ENCODE data around the gene DENND2A. TPM values are rescaled to one million over a fixed set of nuclear protein-coding genes. Genes with fewer than 3 reads are reported as not detected.

The DENND2A gene
- total and polyA plus RNA-seq, 8 donors: 9.3 to 47.2 (median 37.6) TPM

DNA sequence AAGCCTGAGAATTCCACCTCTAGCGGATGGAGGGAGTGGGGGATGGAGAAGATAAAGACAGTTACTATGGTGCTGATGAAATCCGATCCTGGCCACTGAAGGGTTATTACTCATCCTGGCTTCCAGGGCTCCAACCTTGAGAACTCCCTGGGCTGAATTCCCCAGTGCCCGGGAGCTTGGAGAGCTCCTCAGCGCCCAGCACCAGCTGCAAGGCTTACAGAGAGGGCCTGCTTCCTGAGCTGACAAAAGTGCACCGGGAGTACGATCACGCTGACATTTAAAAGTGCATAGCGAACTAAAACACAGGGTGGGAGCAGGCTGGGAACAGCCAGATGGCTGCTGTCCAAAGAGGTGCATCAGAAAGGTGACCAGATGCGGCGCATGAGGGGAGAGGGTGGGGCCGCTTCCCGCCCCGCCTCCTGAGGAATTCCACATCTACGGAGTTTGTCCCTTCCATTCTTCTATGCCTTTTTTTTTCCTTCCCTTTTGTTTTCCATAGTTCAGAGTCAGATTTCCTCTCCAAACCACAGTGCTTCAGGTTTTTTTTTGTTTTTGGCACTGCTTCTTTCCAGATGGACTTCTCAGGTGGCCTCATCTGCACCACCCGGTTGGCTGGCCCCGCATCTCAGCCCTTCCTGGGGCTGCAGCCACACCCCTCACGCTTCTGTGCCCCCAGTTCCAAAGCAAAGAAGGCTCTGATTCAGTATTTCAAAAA is 98.9 kb downstream of the DENND2A start:
- peaks cover 5 to 10% of the 10 kb centered on the region in 2 donors for H3K4me1 ChIP-seq
- TF ChIP-seq, protein P1, sequence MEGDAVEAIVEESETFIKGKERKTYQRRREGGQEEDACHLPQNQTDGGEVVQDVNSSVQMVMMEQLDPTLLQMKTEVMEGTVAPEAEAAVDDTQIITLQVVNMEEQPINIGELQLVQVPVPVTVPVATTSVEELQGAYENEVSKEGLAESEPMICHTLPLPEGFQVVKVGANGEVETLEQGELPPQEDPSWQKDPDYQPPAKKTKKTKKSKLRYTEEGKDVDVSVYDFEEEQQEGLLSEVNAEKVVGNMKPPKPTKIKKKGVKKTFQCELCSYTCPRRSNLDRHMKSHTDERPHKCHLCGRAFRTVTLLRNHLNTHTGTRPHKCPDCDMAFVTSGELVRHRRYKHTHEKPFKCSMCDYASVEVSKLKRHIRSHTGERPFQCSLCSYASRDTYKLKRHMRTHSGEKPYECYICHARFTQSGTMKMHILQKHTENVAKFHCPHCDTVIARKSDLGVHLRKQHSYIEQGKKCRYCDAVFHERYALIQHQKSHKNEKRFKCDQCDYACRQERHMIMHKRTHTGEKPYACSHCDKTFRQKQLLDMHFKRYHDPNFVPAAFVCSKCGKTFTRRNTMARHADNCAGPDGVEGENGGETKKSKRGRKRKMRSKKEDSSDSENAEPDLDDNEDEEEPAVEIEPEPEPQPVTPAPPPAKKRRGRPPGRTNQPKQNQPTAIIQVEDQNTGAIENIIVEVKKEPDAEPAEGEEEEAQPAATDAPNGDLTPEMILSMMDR (IDR thresholded peaks at IDR 0.05): no peak
- intact Hi-C loops (cut with DNase I): no loop called here
- peak; percentile 59 for ATAC-seq
- no peaks in the 10 kb centered on the region for H3K36me3 ChIP-seq
- H3K9me3 ChIP-seq: no peaks in the 10 kb centered on the region
- peak overlapping the region; percentile 57 to 62 for H3K27ac ChIP-seq
- H3K27me3 ChIP-seq: no peaks in the 10 kb centered on the region
- DNase-seq: no peak
- no peak overlapping the region for H3K4me3 ChIP-seq

DNA sequence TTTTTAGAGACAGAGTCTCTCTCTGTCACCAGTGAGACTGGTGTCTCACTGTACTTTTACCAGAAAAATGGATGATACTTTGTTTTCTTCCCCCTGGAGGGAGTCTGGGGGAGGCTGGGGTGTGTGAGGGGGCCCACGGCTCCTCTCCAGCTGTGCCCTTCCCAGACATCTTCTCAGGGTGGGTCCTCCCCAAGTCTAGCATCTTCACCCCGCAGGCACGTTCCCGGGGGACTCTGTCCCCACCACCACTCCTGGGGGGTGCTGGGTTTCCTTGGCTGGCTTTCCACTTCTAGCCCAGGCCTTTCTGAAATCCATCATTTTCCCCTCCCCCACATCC is 99.5 kb downstream of the DENND2A start:
- TF ChIP-seq, protein P1 (IDR thresholded peaks at IDR 0.05): no peak
- peaks cover 5 to 10% of the 10 kb centered on the region in 2 donors for H3K4me1 ChIP-seq
- H3K36me3 ChIP-seq: no peaks in the 10 kb centered on the region
- no peak overlapping the region for H3K4me3 ChIP-seq
- no peaks in the 10 kb centered on the region for H3K9me3 ChIP-seq
- no peak for ATAC-seq
- intact Hi-C loops (cut with DNase I): no loop called here
- no peaks in the 10 kb centered on the region for H3K27me3 ChIP-seq
- no peak for DNase-seq
- no peak overlapping the region for H3K27ac ChIP-seq

DNA sequence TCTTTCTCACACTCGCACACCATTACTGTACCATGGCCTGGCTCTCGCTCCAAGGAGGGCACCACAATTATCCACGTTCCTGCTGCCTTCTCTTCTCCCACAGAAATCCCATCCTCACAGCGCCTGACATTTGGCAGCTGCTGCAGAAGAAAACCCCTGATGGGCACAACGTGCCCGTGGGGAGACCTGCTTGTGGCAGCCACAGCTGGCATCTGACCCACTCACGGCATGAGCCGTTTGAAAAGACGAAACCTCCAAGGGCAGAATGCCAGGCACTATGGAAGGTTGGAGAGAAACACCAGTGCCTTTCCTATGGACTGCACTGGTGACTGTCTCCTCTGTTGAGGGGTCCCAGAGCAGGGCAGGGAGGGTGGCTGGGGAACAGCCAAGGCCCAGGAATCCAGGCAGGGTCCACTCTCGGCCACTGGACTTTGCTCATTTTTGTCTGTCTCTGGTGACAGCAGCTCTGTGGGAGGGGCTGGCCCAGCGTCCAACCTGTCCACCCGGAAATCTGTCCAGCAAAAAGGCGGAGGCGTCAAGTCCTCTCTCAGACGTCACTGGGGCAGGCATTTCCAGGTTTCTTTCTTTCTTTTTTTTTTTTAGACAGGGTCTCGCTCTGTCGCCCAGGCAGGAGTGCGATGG is 100.4 kb downstream of the DENND2A start:
- Histone ChIP-seq H3K9me3 (no peaks in the 10 kb centered on the region), H3K36me3 (no peaks in the 10 kb centered on the region), H3K27me3 (no peaks in the 10 kb centered on the region), H3K4me3 (no peak overlapping the region), H3K4me1 (peaks cover 5 to 10% of the 10 kb centered on the region in 2 donors), H3K27ac (no peak overlapping the region)
- intact Hi-C loops (cut with DNase I): no loop called here
- TF ChIP-seq, protein P1 (IDR thresholded peaks at IDR 0.05): no peak
- ATAC-seq: no peak
- no peak for DNase-seq

DNA sequence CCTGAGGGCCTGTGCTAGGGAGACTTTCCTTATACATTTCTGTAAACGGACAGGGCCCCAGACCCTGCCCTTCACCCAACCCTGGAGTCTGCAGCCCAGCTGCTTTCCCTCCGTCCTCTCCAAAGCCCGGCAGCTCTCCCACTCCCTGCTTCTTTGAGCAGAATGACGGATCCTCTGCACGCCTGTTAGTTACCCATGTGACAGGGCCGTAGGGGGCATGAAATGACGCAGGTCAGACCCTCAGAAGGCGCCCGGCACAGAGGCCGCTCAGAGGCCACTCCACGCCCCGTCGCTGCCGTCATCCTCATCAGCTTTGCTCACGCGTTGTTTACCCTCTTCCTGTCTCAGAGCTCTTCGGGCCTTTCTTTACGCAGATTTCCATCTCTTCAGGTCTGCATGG is 101.2 kb downstream of the DENND2A start:
- intact Hi-C loops (cut with DNase I): no loop called here
- H3K36me3 ChIP-seq: no peaks in the 10 kb centered on the region
- H3K4me3 ChIP-seq: no peak overlapping the region
- ATAC-seq: no peak
- no peaks in the 10 kb centered on the region for H3K9me3 ChIP-seq
- TF ChIP-seq, protein P1 (IDR thresholded peaks at IDR 0.05): no peak
- no peak overlapping the region for H3K27ac ChIP-seq
- peaks cover 5 to 10% of the 10 kb centered on the region in 2 donors for H3K4me1 ChIP-seq
- DNase-seq: no peak
- no peaks in the 10 kb centered on the region for H3K27me3 ChIP-seq

DNA sequence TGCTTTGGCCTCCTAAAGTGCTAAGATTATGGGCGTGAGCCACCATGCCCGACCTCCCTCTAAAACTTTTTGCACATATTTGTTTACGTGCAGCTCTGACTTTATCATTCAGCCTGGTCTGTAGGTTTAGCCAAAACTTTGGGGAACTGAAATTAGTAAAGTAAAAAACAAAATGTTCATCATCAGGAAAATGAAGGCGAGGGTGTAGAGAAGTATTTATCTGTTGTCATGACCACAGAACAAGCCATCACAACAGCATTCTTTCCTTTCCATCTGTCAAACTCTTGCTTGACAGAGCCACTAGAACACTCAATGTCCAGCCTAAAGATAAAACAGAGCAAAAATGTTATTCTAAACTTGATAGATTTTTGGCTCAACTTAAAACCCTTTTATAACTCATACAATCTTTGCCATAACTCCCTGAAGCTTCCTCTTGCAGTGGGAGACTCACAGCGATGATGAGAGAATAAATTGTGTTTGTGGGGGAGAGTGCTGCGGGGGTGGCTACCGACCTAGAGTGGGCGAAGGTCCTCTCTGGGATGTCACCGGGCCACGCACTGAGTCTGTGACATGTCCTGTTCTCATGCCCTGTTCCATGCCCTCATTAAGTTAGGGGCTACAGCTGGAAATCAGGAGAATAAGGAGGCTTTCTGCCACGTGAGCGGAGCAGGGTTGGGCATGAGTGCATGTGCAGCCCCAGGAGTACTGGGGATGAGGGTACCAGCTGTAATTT is 102.7 kb downstream of the DENND2A start:
- H3K27ac ChIP-seq: peak overlapping the region in 1 of 2 donors; percentile 20
- no peak for DNase-seq

More for the DNA sequence above, 102.7 kb downstream of the DENND2A start:
- H3K36me3 ChIP-seq: no peaks in the 10 kb centered on the region
- H3K4me1 ChIP-seq: peaks cover 5 to 10% of the 10 kb centered on the region in 2 donors
- ATAC-seq: peak; percentile 12
- H3K9me3 ChIP-seq: no peaks in the 10 kb centered on the region
- H3K27me3 ChIP-seq: no peaks in the 10 kb centered on the region
- no peak overlapping the region for H3K4me3 ChIP-seq
- intact Hi-C loops (cut with DNase I): no loop called here
- TF ChIP-seq, protein P1 (IDR thresholded peaks at IDR 0.05): no peak
